GM23248 (cell line): ENCODE results near the gene COL23A1. TPM values are rescaled to one million over a fixed set of nuclear protein-coding genes. Genes with fewer than 3 reads are reported as not detected.

Source experiments
- DNase-seq: peaks from one replicate; pipeline ENCODE4 v3.0.0-alpha.2; 2015
- H2AFZ ChIP-seq: fragments of 200-600 bp; sonication (generic); 2 replicates; pipeline ENCODE4 v1.6.1; 2016; ENCODE audit warnings: antibody characterized with exemption
- H3F3A ChIP-seq: fragments of 200-600 bp; sonication (generic); 2 replicates; pipeline ENCODE4 v1.6.1; 2016; ENCODE audit warnings: mild to moderate bottlenecking, antibody characterized with exemption, mixed run types; ENCODE audit not compliant: insufficient read depth
- H3K27ac ChIP-seq: fragments of 200-600 bp; sonication (generic); 2 replicates; pipeline ENCODE4 v1.5.1; 2016; ENCODE audit warnings: mild to moderate bottlenecking
- H3K27me3 ChIP-seq: fragments of 200-600 bp; sonication (generic); replicated peaks from 2 replicates; pipeline ENCODE4 v1.6.1; 2016; ENCODE audit warnings: mild to moderate bottlenecking; ENCODE audit not compliant: insufficient read depth
- H3K36me3 ChIP-seq: fragments of 200-600 bp; sonication (generic); 2 replicates; pipeline ENCODE4 v1.6.1; 2016; ENCODE audit warnings: low read depth, mild to moderate bottlenecking
- H3K4me1 ChIP-seq: fragments of 200-600 bp; sonication (generic); 2 replicates; pipeline ENCODE4 v1.6.1; 2016; ENCODE audit warnings: mild to moderate bottlenecking; ENCODE audit not compliant: insufficient read depth
- H3K4me2 ChIP-seq: fragments of 200-600 bp; sonication (generic); one replicate; pipeline ENCODE4 v1.6.1; 2016; ENCODE audit warnings: mild to moderate bottlenecking; ENCODE audit not compliant: unreplicated experiment
- H3K4me3 ChIP-seq: fragments of 200-600 bp; sonication (generic); 2 replicates; pipeline ENCODE4 v1.5.1; 2016; ENCODE audit warnings: mild to moderate bottlenecking
- H3K79me2 ChIP-seq: fragments of 200-600 bp; sonication (generic); 2 replicates; pipeline ENCODE4 v1.6.1; 2016; ENCODE audit warnings: mild to moderate bottlenecking; ENCODE audit not compliant: insufficient read depth
- H3K9ac ChIP-seq: fragments of 200-600 bp; sonication (generic); 2 replicates; pipeline ENCODE4 v1.6.1; 2016; ENCODE audit warnings: mild to moderate bottlenecking
- H3K9me2 ChIP-seq: fragments of 200-600 bp; sonication (generic); 2 replicates; pipeline ENCODE4 v1.6.1; 2016; ENCODE audit warnings: mixed run types, mild to moderate bottlenecking, moderate library complexity; ENCODE audit not compliant: insufficient read depth
- H3K9me3 ChIP-seq: fragments of 200-600 bp; sonication (generic); one replicate; pipeline ENCODE4 v1.6.1; 2017; ENCODE audit warnings: low read depth
- H4K20me1 ChIP-seq: fragments of 200-600 bp; sonication (generic); 2 replicates; pipeline ENCODE4 v1.6.0; 2016; ENCODE audit not compliant: insufficient read depth
- EZH2 ChIP-seq: fragments of 200-600 bp; sonication (generic); IDR thresholded peaks from 2 replicates; pipeline ENCODE4 v1.6.1; 2018; ENCODE audit warnings: antibody characterized with exemption, mild to moderate bottlenecking; ENCODE audit not compliant: insufficient read depth, poor library complexity, severe bottlenecking
- EZH2phosphoT487 ChIP-seq: fragments of 200-600 bp; sonication (generic); IDR thresholded peaks from 2 replicates; pipeline ENCODE4 v1.6.1; 2018; ENCODE audit warnings: antibody characterized with exemption, moderate library complexity, mild to moderate bottlenecking, low read depth; ENCODE audit not compliant: insufficient read depth
- WGBS, 2 experiments: methylation state at CpG; one replicate each; pipeline ENCODE4 v1.1.6; 2015 to 2017; ENCODE audit warnings: low lambda C conversion rate in 2 of 2, low coverage in 1 of 2; ENCODE audit errors: missing lambda C conversion rate in 2 of 2; 5-methylcytosine and 5-hydroxymethylcytosine counted together
- in situ Hi-C: fragments of 300-500 bp; cut with MboI; formaldehyde crosslinking; loops from 2 replicates; pipeline ENCODE4 v1.15.0; 2020
- polyA plus RNA-seq: library from polyadenylated mRNA; unstranded; fragments of >200 nt; fragmentation: Nextera tagmentation; extraction: Ambion mirVana; gene quantifications from 2 replicates; pipeline ENCODE4 v1.2.1, GENCODE V29; 2016
- total RNA-seq: library from RNA; depleted of rRNA; stranded (reverse); fragments of >200 nt; shearing (Covaris generic); gene quantifications from 2 replicates; pipeline ENCODE4 v1.2.3, GENCODE V29; 2014

Gene COL23A1
- total and polyA plus RNA-seq, 2 experiments from 2014 or later = not detected

- H3K9me2 ChIP-seq = no peaks in the 10 kb centered on the region
- H3F3A ChIP-seq = no peaks in the 10 kb centered on the region
- in situ Hi-C loops = no loop called here
- no peak overlapping the region for H3K9ac ChIP-seq
- TF ChIP-seq EZH2 (no peak), EZH2phosphoT487 (no peak)
- no peaks in the 10 kb centered on the region for H4K20me1 ChIP-seq
- H3K79me2 ChIP-seq = no peaks in the 10 kb centered on the region
- H3K27ac ChIP-seq = no peak overlapping the region
- H3K4me3 ChIP-seq = no peak overlapping the region
- no peak overlapping the region for H2AFZ ChIP-seq
- DNase-seq = no peak
- H3K4me1 ChIP-seq = no peaks in the 10 kb centered on the region
- H3K9me3 ChIP-seq = no peaks in the 10 kb centered on the region
- H3K27me3 ChIP-seq = no peaks in the 10 kb centered on the region
- H3K36me3 ChIP-seq = no peaks in the 10 kb centered on the region
- WGBS, 2 experiments = 67 to 69% methylated on average over 10 of the region's 10 CpGs
- no peak overlapping the region for H3K4me2 ChIP-seq
Measured at GRCh38 chr5:178403956-178404600, 186.1 kb downstream of the COL23A1 start.

- Histone ChIP-seq H3K79me2 (no peaks in the 10 kb centered on the region), H3K9me3 (no peaks in the 10 kb centered on the region), H3K36me3 (no peaks in the 10 kb centered on the region), H3K4me2 (no peak overlapping the region), H3F3A (no peaks in the 10 kb centered on the region), H3K27me3 (no peaks in the 10 kb centered on the region), H3K9ac (no peak overlapping the region), H3K4me1 (no peaks in the 10 kb centered on the region), H4K20me1 (no peaks in the 10 kb centered on the region), H3K27ac (no peak overlapping the region), H3K9me2 (no peaks in the 10 kb centered on the region), H2AFZ (no peak overlapping the region), H3K4me3 (no peak overlapping the region)
- 70 to 74% methylated on average over 8 of the region's 8 CpGs for WGBS, 2 experiments
- in situ Hi-C loops = no loop called here
- no peak for DNase-seq
- no peak for TF ChIP-seq EZH2phosphoT487
- no peak for TF ChIP-seq EZH2
Measured at GRCh38 chr5:178403351-178403750, 186.8 kb downstream of the COL23A1 start.

- Histone ChIP-seq H3K9ac (no peak overlapping the region), H4K20me1 (no peaks in the 10 kb centered on the region), H3K9me2 (no peaks in the 10 kb centered on the region), H3K4me1 (no peaks in the 10 kb centered on the region), H3F3A (no peaks in the 10 kb centered on the region), H3K4me2 (no peak overlapping the region), H3K79me2 (no peaks in the 10 kb centered on the region), H3K4me3 (no peak overlapping the region), H3K36me3 (no peaks in the 10 kb centered on the region), H3K27me3 (no peaks in the 10 kb centered on the region), H3K27ac (no peak overlapping the region), H2AFZ (no peak overlapping the region), H3K9me3 (no peaks in the 10 kb centered on the region)
- in situ Hi-C loops = no loop called here
- no peak for DNase-seq
- 31 to 34% methylated on average over 12 of the region's 12 CpGs for WGBS, 2 experiments
- TF ChIP-seq EZH2phosphoT487 (no peak), EZH2 (no peak)
Measured at GRCh38 chr5:178399701-178400095, 190.5 kb downstream of the COL23A1 start.

GRCh38 chr5:178398901-178399700 lies 191.1 kb downstream of the COL23A1 start:
- Histone ChIP-seq H3K9ac (no peak overlapping the region), H3F3A (no peaks in the 10 kb centered on the region), H3K9me2 (no peaks in the 10 kb centered on the region), H3K4me3 (no peak overlapping the region), H3K79me2 (no peaks in the 10 kb centered on the region), H3K4me1 (no peaks in the 10 kb centered on the region), H3K27ac (no peak overlapping the region), H3K9me3 (no peaks in the 10 kb centered on the region), H4K20me1 (no peaks in the 10 kb centered on the region), H3K4me2 (no peak overlapping the region), H2AFZ (no peak overlapping the region), H3K27me3 (no peaks in the 10 kb centered on the region), H3K36me3 (no peaks in the 10 kb centered on the region)
- TF ChIP-seq EZH2phosphoT487 (no peak), EZH2 (no peak)
- in situ Hi-C loops = no loop called here
- 29 to 32% methylated on average over 15 of the region's 15 CpGs for WGBS, 2 experiments
- no peak for DNase-seq
